HG02885 (cell line): ENCODE measurements around the gene CNTN2.

Experiments
- ATAC-seq: cut with Tn5 transposase; IDR thresholded peaks from one replicate; pipeline ENCODE4 v1.9.1; 2021; ENCODE audit warnings: mild to moderate bottlenecking; ENCODE audit not compliant: unreplicated experiment, poor library complexity

Gene CNTN2

GRCh38 chr1:205109711-205110110 is 66.7 kb downstream of the CNTN2 start:
- ATAC-seq = no peak

GRCh38 chr1:205111354-205111753 is 68.3 kb downstream of the CNTN2 start:
- ATAC-seq = no peak

- ATAC-seq = no peak
Observed at GRCh38 chr1:205118752-205119151, 75.7 kb downstream of the CNTN2 start.

GRCh38 chr1:205121660-205122488 is 78.9 kb downstream of the CNTN2 start, which contains the start of gene RBBP5:
Gene RBBP5 (minus strand): TSS chr1:205121978. CDS start chr1:205121873, 105 bp downstream.
- peak; percentile 95 for ATAC-seq

GRCh38 chr1:205122489-205122882 is 79.5 kb downstream of the CNTN2 start:
- peak; percentile 3 for ATAC-seq

- no peak for ATAC-seq
Observed at GRCh38 chr1:205124726-205125125, 81.7 kb downstream of the CNTN2 start.

- no peak for ATAC-seq
Observed at GRCh38 chr1:205127646-205128045, 84.6 kb downstream of the CNTN2 start.
